Activated CD8-positive, alpha-beta T cell treated with anti-CD3 and anti-CD28 coated beads for 36 hours (primary cell): ENCODE measurements around the gene SYT2. TPM values are rescaled to one million over a fixed set of nuclear protein-coding genes. Genes with fewer than 3 reads are reported as not detected.
"Not testable (repeated sequence)": the region's sequence is repeated elsewhere in the genome, so short reads cannot be mapped to it uniquely, and the experiment has no call there.

Experiments used
- ATAC-seq: fragments of 200-7000 bp; cut with Tn5 transposase; one replicate; pipeline ENCODE4 v1.10.0; 2021; ENCODE audit warnings: mild to moderate bottlenecking, moderate library complexity
- CTCF ChIA-PET: fragments of 350-600 bp; sonication (Branson Sonifier 250); formaldehyde crosslinking; loops from one replicate; lab custom pipeline; 2021; ENCODE audit warnings: antibody characterized with exemption; lab: Charles Lee
- POLR2A ChIA-PET: fragments of 350-600 bp; sonication (Branson Sonifier 250); formaldehyde crosslinking; loops from one replicate; lab custom pipeline; 2021; ENCODE audit warnings: antibody characterized with exemption; lab: Charles Lee
- DNase-seq: peaks from one replicate; pipeline ENCODE4 v3.0.0-alpha.2; 2020
- H3K27ac Mint-ChIP-seq: one replicate; pipeline ENCODE4 v1.8.0; 2021; ENCODE audit warnings: mild to moderate bottlenecking, mixed read lengths
- H3K27me3 Mint-ChIP-seq: one replicate; pipeline ENCODE4 v1.8.0; 2021; ENCODE audit warnings: mixed read lengths
- H3K36me3 Mint-ChIP-seq: one replicate; pipeline ENCODE4 v1.8.0; 2021; ENCODE audit warnings: low read depth, mixed read lengths
- H3K4me1 Mint-ChIP-seq: one replicate; pipeline ENCODE4 v1.8.0; 2021; ENCODE audit warnings: low read depth, mixed read lengths
- H3K4me3 Mint-ChIP-seq: one replicate; pipeline ENCODE4 v1.8.0; 2021; ENCODE audit warnings: mild to moderate bottlenecking, moderate library complexity, mixed read lengths
- H3K9me3 Mint-ChIP-seq: one replicate; pipeline ENCODE4 v1.8.0; 2021; ENCODE audit warnings: mixed read lengths
- intact Hi-C: fragments of 100-400 bp; cut with micrococcal nuclease; formaldehyde crosslinking; loops from one replicate; pipeline ENCODE4 v1.10.0; 2022
- total RNA-seq, 2 experiments: library from RNA; stranded (reverse); gene quantifications; one replicate each; pipeline ENCODE4 v1.2.3, GENCODE V29; 2021
- TF ChIP-seq, protein P1 (sequence below): fragments of 200-600 bp; IDR thresholded peaks from one replicate; pipeline ENCODE4 v1.8.0; 2022; ENCODE audit warnings: antibody characterized with exemption, mild to moderate bottlenecking

The SYT2 gene
- total RNA-seq, 2 experiments from 2014 or later = not detected

GRCh38 chr1:202551683-202552082, 158.6 kb downstream of the SYT2 start:
- Mint-ChIP-seq H3K4me1 (peaks cover 4% of the 10 kb centered on the region), H3K27ac (no peak overlapping the region), H3K9me3 (no peaks in the 10 kb centered on the region), H3K36me3 (no peaks in the 10 kb centered on the region), H3K27me3 (no peaks in the 10 kb centered on the region), H3K4me3 (no peak overlapping the region)
- DNase-seq (no peak), ATAC-seq (no peak)
- POLR2A ChIA-PET = no interaction called here
- intact Hi-C loops = no loop called here
- TF ChIP-seq, protein P1, sequence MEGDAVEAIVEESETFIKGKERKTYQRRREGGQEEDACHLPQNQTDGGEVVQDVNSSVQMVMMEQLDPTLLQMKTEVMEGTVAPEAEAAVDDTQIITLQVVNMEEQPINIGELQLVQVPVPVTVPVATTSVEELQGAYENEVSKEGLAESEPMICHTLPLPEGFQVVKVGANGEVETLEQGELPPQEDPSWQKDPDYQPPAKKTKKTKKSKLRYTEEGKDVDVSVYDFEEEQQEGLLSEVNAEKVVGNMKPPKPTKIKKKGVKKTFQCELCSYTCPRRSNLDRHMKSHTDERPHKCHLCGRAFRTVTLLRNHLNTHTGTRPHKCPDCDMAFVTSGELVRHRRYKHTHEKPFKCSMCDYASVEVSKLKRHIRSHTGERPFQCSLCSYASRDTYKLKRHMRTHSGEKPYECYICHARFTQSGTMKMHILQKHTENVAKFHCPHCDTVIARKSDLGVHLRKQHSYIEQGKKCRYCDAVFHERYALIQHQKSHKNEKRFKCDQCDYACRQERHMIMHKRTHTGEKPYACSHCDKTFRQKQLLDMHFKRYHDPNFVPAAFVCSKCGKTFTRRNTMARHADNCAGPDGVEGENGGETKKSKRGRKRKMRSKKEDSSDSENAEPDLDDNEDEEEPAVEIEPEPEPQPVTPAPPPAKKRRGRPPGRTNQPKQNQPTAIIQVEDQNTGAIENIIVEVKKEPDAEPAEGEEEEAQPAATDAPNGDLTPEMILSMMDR = no peak
- CTCF ChIA-PET = no interaction called here

GRCh38 chr1:202550088-202550487, 160.2 kb downstream of the SYT2 start:
- POLR2A ChIA-PET, ATAC-seq, H3K36me3 Mint-ChIP-seq, H3K27ac Mint-ChIP-seq, H3K27me3 Mint-ChIP-seq, CTCF ChIA-PET, H3K4me3 Mint-ChIP-seq, DNase-seq, intact Hi-C loops, H3K9me3 Mint-ChIP-seq: not testable (repeated sequence)
- peaks cover 11% of the 10 kb centered on the region for H3K4me1 Mint-ChIP-seq

DNA sequence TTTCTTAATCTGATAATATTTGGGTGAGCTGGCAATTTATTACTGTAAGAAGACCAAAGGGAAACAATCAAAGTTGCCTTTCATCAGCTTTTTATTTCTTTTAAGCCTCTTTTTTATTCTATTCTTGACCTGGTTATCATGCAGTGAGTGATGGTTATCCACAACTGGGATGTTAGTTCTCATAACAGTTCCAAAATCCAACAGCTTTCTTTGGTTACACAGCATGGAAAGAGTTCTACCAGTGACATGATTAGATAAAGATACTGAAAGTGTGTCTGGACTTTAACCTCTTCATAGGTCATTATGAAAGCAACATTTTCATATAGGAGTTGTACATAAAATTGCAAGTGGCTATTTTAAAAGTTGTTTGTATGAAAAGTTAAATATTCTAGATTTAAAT, 163.0 kb downstream of the SYT2 start:
- Mint-ChIP-seq H3K27me3 (no peaks in the 10 kb centered on the region), H3K4me3 (no peak overlapping the region), H3K9me3 (no peaks in the 10 kb centered on the region), H3K4me1 (peaks cover 8% of the 10 kb centered on the region), H3K27ac (no peak overlapping the region), H3K36me3 (no peaks in the 10 kb centered on the region)
- TF ChIP-seq, protein P1 = no peak
- POLR2A ChIA-PET = no interaction called here
- intact Hi-C loops = no loop called here
- CTCF ChIA-PET = interaction anchor here (1.3 kb wide), 1 partner anchor 15 kb away, joined by 3 read pairs; no protein-coding TSS in a partner anchor
- DNase-seq (no peak), ATAC-seq (no peak)

DNA sequence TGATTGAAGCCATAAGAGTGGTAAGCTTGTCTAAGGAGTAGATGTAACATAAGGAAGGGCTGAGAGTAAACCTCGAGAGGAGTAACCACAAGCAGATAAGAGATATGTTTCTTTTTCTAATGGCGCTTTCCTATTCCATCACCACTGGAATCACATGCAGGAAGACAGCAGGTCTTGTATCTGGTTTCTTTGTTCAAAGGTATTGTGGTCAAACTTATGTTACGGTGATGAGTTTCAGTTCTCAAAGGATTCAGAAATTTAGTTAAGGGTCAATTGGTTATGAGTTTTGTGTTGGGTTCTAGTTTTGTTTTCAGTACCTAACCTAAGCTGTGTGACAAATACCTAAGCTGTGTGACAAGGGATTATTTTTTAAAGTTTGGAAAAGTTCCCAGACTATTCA, 163.5 kb downstream of the SYT2 start:
- intact Hi-C loops = not testable (repeated sequence)
- CTCF ChIA-PET = interaction anchor here (1.3 kb wide), 1 partner anchor 15 kb away, joined by 3 read pairs; no protein-coding TSS in a partner anchor

GRCh38 chr1:202546377-202546776, 163.9 kb downstream of the SYT2 start:
- H3K4me1 Mint-ChIP-seq, H3K4me3 Mint-ChIP-seq, H3K36me3 Mint-ChIP-seq, H3K27ac Mint-ChIP-seq, POLR2A ChIA-PET, ATAC-seq, DNase-seq, CTCF ChIA-PET, H3K27me3 Mint-ChIP-seq, H3K9me3 Mint-ChIP-seq, intact Hi-C loops: not testable (repeated sequence)

More for the DNA sequence above, 163.5 kb downstream of the SYT2 start:
- DNase-seq, H3K27ac Mint-ChIP-seq, H3K9me3 Mint-ChIP-seq, ATAC-seq, H3K4me3 Mint-ChIP-seq, H3K36me3 Mint-ChIP-seq, H3K4me1 Mint-ChIP-seq, H3K27me3 Mint-ChIP-seq, POLR2A ChIA-PET: not testable (repeated sequence)

GRCh38 chr1:202545647-202546303, 164.5 kb downstream of the SYT2 start:
- POLR2A ChIA-PET, DNase-seq, H3K9me3 Mint-ChIP-seq, H3K27ac Mint-ChIP-seq, CTCF ChIA-PET, H3K4me1 Mint-ChIP-seq, ATAC-seq, intact Hi-C loops, H3K36me3 Mint-ChIP-seq, H3K27me3 Mint-ChIP-seq, H3K4me3 Mint-ChIP-seq: not testable (repeated sequence)

DNA sequence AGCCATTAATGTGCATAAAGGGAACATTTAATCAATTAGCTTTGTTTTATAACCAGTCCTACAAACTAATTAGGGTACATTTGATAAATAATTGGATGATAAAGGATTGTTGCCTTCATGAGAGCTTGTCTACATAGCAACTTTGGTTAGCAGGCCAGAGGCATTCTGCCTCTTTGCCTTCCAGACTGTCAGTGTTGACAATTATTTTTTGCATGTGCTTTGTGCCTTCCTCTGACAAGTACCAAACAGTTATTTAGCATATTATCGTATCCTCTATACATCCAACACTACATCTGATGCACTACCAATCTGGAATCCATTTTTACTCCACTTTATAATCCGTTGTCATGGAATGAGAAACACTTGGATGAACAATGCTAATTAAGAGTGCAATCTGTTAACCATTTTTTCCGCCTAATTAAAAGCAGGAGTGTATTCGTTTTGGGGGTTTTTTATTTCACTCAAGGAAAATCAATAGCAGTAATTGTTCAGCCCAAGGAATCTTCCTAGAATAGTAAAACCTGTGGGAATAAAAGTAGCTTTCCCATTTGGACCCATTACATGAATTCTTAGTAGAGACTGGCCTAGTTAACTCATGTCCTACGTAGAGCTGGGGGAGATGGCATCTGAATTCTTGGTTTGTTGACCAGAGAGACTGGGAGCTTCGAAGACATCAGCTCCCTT, 165.3 kb downstream of the SYT2 start:
- H3K4me1 Mint-ChIP-seq, DNase-seq, CTCF ChIA-PET, H3K4me3 Mint-ChIP-seq, ATAC-seq, H3K36me3 Mint-ChIP-seq, H3K9me3 Mint-ChIP-seq, H3K27me3 Mint-ChIP-seq, intact Hi-C loops, POLR2A ChIA-PET, H3K27ac Mint-ChIP-seq: not testable (repeated sequence)

- ATAC-seq, POLR2A ChIA-PET: not testable (repeated sequence)
- CTCF ChIA-PET = interaction anchor here (0.9 kb wide), 1 partner anchor 82 kb away, joined by 3 read pairs; no protein-coding TSS in a partner anchor
Measured at GRCh38 chr1:202543537-202543936, 166.7 kb downstream of the SYT2 start.

DNA sequence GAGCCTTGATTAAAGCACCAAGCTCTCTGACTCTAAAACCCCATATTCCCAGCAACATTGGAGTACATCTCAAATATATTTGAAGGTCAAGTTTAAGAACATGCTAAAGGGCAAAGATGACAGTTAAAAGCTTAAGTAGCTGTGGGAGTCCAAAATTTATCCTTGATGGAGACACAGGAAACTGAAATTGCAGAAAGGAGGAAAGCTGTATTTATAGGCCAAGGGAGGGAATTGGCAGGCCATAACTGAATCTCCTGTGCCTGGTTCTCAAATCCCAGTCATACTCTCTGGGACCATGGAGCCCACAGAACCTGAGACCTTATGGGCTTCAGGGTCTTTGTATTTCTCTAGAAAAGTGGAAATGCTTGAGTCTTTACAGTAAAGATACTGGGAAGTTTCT, 167.8 kb downstream of the SYT2 start:
- H3K4me1 Mint-ChIP-seq, POLR2A ChIA-PET, DNase-seq, H3K27me3 Mint-ChIP-seq, ATAC-seq, H3K9me3 Mint-ChIP-seq, CTCF ChIA-PET, intact Hi-C loops, H3K4me3 Mint-ChIP-seq, H3K36me3 Mint-ChIP-seq, H3K27ac Mint-ChIP-seq: not testable (repeated sequence)

More at GRCh38 chr1:202543537-202543936, 166.7 kb downstream of the SYT2 start:
- H3K4me3 Mint-ChIP-seq, DNase-seq, H3K27ac Mint-ChIP-seq, H3K27me3 Mint-ChIP-seq, H3K4me1 Mint-ChIP-seq, H3K36me3 Mint-ChIP-seq, intact Hi-C loops, H3K9me3 Mint-ChIP-seq: not testable (repeated sequence)

DNA sequence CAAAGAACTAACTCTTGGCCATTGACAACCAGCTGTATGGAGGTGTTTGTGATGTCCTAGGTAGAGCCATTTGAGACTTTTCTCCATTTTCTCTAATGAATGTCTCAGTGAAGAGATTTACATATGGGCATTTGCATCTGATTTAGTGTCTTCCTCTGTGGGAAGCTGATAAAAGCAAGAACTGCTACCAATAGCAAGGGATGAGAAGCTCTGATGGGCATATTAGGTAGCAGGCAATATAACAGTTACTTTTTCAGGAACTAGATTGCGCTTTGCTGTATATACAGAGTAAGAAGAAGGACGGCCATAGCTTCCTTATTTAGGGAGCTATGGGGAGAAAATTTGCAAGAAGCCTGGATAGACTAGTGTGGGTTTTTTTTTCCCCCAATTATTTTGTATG, 169.4 kb downstream of the SYT2 start:
- H3K36me3 Mint-ChIP-seq, H3K4me3 Mint-ChIP-seq, DNase-seq, POLR2A ChIA-PET, CTCF ChIA-PET, intact Hi-C loops, ATAC-seq, H3K9me3 Mint-ChIP-seq, H3K4me1 Mint-ChIP-seq, H3K27ac Mint-ChIP-seq, H3K27me3 Mint-ChIP-seq: not testable (repeated sequence)
